H1 (cell line): Measurements from ENCODE around the gene LRRC17.

Source experiments
- CHD1 ChIP-seq: IDR thresholded peaks from 2 replicates; pipeline ENCODE4 v1.6.1; 2012; ENCODE audit warnings: low read depth, low read length, improper control_type of control experiment
- CREB1 ChIP-seq: IDR thresholded peaks from 2 replicates; pipeline ENCODE4 v1.6.1; 2012; ENCODE audit warnings: inconsistent platforms
- CTCF ChIP-seq, 3 experiments: IDR thresholded peaks; 1 replicate in 2 of 3; 2 replicates in 1 of 3; pipeline versions ENCODE4 v1.5.1 to v1.6.1; 2011; ENCODE audit warnings: low read length in 3 of 3, mild to moderate bottlenecking in 3 of 3, inconsistent platforms in 2 of 3, low read depth in 1 of 3, moderate library complexity in 1 of 3; ENCODE audit not compliant: insufficient read depth in 1 of 3; ENCODE audit errors: control extremely low read depth in 1 of 3
- EP300 ChIP-seq, 2 experiments: IDR thresholded peaks; 1 replicate in 1 of 2; 2 replicates in 1 of 2; pipeline ENCODE4 v1.6.1; 2011 to 2012; ENCODE audit warnings: low read depth in 2 of 2, low read length in 2 of 2, mild to moderate bottlenecking in 2 of 2, borderline replicate concordance in 1 of 2, inconsistent platforms in 1 of 2, moderate library complexity in 1 of 2
- HDAC2 ChIP-seq, 2 experiments: fragments of 300-600 bp in 1 of 2; sonication (generic) in 1 of 2; IDR thresholded peaks; 2 replicates each; pipeline ENCODE4 v1.6.1; 2011 to 2012; ENCODE audit warnings: low read depth in 2 of 2, low read length in 2 of 2, mild to moderate bottlenecking in 2 of 2, moderate library complexity in 2 of 2, borderline replicate concordance in 1 of 2, inconsistent platforms in 1 of 2
- POLR2A ChIP-seq, 2 experiments: IDR thresholded peaks; 1 replicate in 1 of 2; 2 replicates in 1 of 2; pipeline ENCODE4 v1.6.1; 2011; ENCODE audit warnings: low read depth in 2 of 2, low read length in 2 of 2, mild to moderate bottlenecking in 2 of 2; ENCODE audit errors: control extremely low read depth in 1 of 2
- SP1 ChIP-seq: IDR thresholded peaks from 2 replicates; pipeline ENCODE4 v1.6.1; 2011; ENCODE audit warnings: low read depth, low read length
- ZNF274 ChIP-seq: IDR thresholded peaks from 2 replicates; pipeline ENCODE4 v1.7.0; 2012; ENCODE audit warnings: low read length, borderline replicate concordance; ENCODE audit errors: extremely low read depth
- TF ChIP-seq, protein P1 (sequence below): fragments of 300-600 bp; sonication (generic); IDR thresholded peaks from 2 replicates; pipeline ENCODE4 v1.7.1; 2012; ENCODE audit warnings: low read length, moderate library complexity, mild to moderate bottlenecking, inconsistent platforms; ENCODE audit not compliant: insufficient replicate concordance
- TF ChIP-seq, protein P2 (sequence below): IDR thresholded peaks from 2 replicates; pipeline ENCODE4 v1.6.1; 2012; ENCODE audit warnings: inconsistent platforms
- TF ChIP-seq, protein P3 (sequence below): IDR thresholded peaks from 2 replicates; pipeline ENCODE4 v1.6.1; 2011; ENCODE audit warnings: low read length, improper control_type of control experiment

DNA sequence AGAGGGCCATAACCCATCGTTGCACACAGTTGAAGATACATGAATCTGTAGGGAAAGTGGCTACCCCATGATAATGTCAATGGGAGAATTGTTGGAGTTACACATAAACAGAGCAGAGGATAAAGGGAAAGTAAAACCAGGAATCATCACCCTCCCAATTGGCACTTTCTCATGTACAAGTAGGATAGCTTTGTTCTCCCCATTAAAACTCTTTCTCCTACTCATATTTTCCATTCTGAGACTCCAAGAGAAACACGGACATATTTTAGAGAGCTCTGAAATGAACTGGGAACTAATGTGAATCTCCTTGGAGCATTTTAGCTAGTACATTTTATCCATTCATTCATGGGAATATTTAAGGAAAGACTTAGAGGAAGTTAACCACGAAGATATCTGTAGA is 17.2 kb upstream of the LRRC17 start:
- TF ChIP-seq POLR2A (IDR thresholded peaks at IDR 0.05; ENCODE audit: control extremely low read depth in 1 of 2, low read depth in 2 of 2, low read length in 2 of 2) (no peak), CTCF (IDR thresholded peaks at IDR 0.05; ENCODE audit: control extremely low read depth in 1 of 3, insufficient read depth in 1 of 3, low read depth in 1 of 3, low read length in 3 of 3) (no peak), EP300 (IDR thresholded peaks at IDR 0.05; ENCODE audit: borderline replicate concordance in 1 of 2, low read depth in 2 of 2, low read length in 2 of 2) (no peak), CREB1 (no peak), CHD1 (no peak), ZNF274 (no peak), SP1 (no peak), HDAC2 (IDR thresholded peaks at IDR 0.05; ENCODE audit: borderline replicate concordance in 1 of 2, low read depth in 2 of 2, low read length in 2 of 2) (no peak)
- TF ChIP-seq, protein P1, sequence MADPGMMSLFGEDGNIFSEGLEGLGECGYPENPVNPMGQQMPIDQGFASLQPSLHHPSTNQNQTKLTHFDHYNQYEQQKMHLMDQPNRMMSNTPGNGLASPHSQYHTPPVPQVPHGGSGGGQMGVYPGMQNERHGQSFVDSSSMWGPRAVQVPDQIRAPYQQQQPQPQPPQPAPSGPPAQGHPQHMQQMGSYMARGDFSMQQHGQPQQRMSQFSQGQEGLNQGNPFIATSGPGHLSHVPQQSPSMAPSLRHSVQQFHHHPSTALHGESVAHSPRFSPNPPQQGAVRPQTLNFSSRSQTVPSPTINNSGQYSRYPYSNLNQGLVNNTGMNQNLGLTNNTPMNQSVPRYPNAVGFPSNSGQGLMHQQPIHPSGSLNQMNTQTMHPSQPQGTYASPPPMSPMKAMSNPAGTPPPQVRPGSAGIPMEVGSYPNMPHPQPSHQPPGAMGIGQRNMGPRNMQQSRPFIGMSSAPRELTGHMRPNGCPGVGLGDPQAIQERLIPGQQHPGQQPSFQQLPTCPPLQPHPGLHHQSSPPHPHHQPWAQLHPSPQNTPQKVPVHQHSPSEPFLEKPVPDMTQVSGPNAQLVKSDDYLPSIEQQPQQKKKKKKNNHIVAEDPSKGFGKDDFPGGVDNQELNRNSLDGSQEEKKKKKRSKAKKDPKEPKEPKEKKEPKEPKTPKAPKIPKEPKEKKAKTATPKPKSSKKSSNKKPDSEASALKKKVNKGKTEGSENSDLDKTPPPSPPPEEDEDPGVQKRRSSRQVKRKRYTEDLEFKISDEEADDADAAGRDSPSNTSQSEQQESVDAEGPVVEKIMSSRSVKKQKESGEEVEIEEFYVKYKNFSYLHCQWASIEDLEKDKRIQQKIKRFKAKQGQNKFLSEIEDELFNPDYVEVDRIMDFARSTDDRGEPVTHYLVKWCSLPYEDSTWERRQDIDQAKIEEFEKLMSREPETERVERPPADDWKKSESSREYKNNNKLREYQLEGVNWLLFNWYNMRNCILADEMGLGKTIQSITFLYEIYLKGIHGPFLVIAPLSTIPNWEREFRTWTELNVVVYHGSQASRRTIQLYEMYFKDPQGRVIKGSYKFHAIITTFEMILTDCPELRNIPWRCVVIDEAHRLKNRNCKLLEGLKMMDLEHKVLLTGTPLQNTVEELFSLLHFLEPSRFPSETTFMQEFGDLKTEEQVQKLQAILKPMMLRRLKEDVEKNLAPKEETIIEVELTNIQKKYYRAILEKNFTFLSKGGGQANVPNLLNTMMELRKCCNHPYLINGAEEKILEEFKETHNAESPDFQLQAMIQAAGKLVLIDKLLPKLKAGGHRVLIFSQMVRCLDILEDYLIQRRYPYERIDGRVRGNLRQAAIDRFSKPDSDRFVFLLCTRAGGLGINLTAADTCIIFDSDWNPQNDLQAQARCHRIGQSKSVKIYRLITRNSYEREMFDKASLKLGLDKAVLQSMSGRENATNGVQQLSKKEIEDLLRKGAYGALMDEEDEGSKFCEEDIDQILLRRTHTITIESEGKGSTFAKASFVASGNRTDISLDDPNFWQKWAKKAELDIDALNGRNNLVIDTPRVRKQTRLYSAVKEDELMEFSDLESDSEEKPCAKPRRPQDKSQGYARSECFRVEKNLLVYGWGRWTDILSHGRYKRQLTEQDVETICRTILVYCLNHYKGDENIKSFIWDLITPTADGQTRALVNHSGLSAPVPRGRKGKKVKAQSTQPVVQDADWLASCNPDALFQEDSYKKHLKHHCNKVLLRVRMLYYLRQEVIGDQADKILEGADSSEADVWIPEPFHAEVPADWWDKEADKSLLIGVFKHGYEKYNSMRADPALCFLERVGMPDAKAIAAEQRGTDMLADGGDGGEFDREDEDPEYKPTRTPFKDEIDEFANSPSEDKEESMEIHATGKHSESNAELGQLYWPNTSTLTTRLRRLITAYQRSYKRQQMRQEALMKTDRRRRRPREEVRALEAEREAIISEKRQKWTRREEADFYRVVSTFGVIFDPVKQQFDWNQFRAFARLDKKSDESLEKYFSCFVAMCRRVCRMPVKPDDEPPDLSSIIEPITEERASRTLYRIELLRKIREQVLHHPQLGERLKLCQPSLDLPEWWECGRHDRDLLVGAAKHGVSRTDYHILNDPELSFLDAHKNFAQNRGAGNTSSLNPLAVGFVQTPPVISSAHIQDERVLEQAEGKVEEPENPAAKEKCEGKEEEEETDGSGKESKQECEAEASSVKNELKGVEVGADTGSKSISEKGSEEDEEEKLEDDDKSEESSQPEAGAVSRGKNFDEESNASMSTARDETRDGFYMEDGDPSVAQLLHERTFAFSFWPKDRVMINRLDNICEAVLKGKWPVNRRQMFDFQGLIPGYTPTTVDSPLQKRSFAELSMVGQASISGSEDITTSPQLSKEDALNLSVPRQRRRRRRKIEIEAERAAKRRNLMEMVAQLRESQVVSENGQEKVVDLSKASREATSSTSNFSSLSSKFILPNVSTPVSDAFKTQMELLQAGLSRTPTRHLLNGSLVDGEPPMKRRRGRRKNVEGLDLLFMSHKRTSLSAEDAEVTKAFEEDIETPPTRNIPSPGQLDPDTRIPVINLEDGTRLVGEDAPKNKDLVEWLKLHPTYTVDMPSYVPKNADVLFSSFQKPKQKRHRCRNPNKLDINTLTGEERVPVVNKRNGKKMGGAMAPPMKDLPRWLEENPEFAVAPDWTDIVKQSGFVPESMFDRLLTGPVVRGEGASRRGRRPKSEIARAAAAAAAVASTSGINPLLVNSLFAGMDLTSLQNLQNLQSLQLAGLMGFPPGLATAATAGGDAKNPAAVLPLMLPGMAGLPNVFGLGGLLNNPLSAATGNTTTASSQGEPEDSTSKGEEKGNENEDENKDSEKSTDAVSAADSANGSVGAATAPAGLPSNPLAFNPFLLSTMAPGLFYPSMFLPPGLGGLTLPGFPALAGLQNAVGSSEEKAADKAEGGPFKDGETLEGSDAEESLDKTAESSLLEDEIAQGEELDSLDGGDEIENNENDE: no peak
- TF ChIP-seq, protein P2, sequence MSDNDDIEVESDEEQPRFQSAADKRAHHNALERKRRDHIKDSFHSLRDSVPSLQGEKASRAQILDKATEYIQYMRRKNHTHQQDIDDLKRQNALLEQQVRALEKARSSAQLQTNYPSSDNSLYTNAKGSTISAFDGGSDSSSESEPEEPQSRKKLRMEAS: no peak
- TF ChIP-seq, protein P3, sequence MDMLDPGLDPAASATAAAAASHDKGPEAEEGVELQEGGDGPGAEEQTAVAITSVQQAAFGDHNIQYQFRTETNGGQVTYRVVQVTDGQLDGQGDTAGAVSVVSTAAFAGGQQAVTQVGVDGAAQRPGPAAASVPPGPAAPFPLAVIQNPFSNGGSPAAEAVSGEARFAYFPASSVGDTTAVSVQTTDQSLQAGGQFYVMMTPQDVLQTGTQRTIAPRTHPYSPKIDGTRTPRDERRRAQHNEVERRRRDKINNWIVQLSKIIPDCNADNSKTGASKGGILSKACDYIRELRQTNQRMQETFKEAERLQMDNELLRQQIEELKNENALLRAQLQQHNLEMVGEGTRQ: no peak
